IMR-90 (cell line): ENCODE results near the gene RBM44. TPM values are rescaled to one million over a fixed set of nuclear protein-coding genes. Genes with fewer than 3 reads are reported as not detected.

Experiments used
- ATAC-seq: fragments of 200-7000 bp; cut with Tn5 transposase; 2 replicates; pipeline ENCODE4 v1.9.1; 2020; ENCODE audit warnings: low read depth, mild to moderate bottlenecking, moderate library complexity
- Bru-seq: library from RNA; stranded (reverse); fragments of 400-500 nt; gene quantifications from one replicate; lab custom pipeline; 2021; lab: Mats Ljungman, UMichigan
- BruChase-seq, 2 experiments: library from RNA; stranded (reverse); fragments of 400-500 nt; gene quantifications; one replicate each; lab custom pipeline; 2021; lab: Mats Ljungman, UMichigan
- BruUV-seq: library from RNA; stranded (reverse); fragments of 400-500 nt; replicated peaks from 2 replicates; lab custom pipeline; 2021; lab: Mats Ljungman, UMichigan
- CTCF ChIA-PET: fragments of 300-600 bp; formaldehyde crosslinking; extraction: SDS; loops from one replicate; lab custom pipeline; 2021; ENCODE audit warnings: antibody characterized with exemption; lab: Yijun Ruan, JAX
- POLR2A ChIA-PET: fragments of 300-600 bp; sonication (Branson Sonifier 250); formaldehyde crosslinking; loops from one replicate; lab custom pipeline; 2022; ENCODE audit warnings: antibody characterized with exemption; ENCODE audit not compliant: unreplicated experiment; lab: Charles Lee
- DNase-seq: peaks from one replicate; pipeline ENCODE4 v3.0.0; 2013
- H2AFZ ChIP-seq: replicated peaks from 2 replicates; pipeline ENCODE3; 2013; ENCODE audit warnings: low read length, mild to moderate bottlenecking; ENCODE audit not compliant: poor library complexity
- H2AK5ac ChIP-seq: 2 replicates; pipeline ENCODE4 v1.6.1; 2013; ENCODE audit warnings: low read depth, low read length, inconsistent platforms
- H2AK9ac ChIP-seq: replicated peaks from 2 replicates; pipeline ENCODE3; 2013; ENCODE audit warnings: mild to moderate bottlenecking, low read depth, low read length, moderate library complexity; ENCODE audit not compliant: poor library complexity
- H2BK120ac ChIP-seq: 2 replicates; pipeline ENCODE4 v1.6.1; 2013; ENCODE audit warnings: low read depth, low read length, inconsistent platforms
- H2BK15ac ChIP-seq: 3 replicates; pipeline ENCODE4 v1.6.1; 2013; ENCODE audit warnings: low read depth, low read length, inconsistent platforms
- H2BK20ac ChIP-seq: 2 replicates; pipeline ENCODE4 v1.6.1; 2013; ENCODE audit warnings: low read depth, mild to moderate bottlenecking, inconsistent platforms, low read length, moderate library complexity
- H2BK5ac ChIP-seq: 2 replicates; pipeline ENCODE4 v1.6.1; 2013; ENCODE audit warnings: mild to moderate bottlenecking, low read depth, low read length, inconsistent platforms; ENCODE audit not compliant: poor library complexity, severe bottlenecking
- H3K14ac ChIP-seq: replicated peaks from 2 replicates; pipeline ENCODE4 v1.6.1; 2013; ENCODE audit warnings: low read depth, low read length, inconsistent platforms
- H3K18ac ChIP-seq: 2 replicates; pipeline ENCODE4 v1.6.1; 2013; ENCODE audit warnings: low read depth, low read length, control low read depth
- H3K23ac ChIP-seq: 2 replicates; pipeline ENCODE4 v1.6.1; 2013; ENCODE audit warnings: low read depth, low read length, inconsistent platforms
- H3K27ac ChIP-seq: 2 replicates; pipeline ENCODE4 v1.5.1; 2013; ENCODE audit warnings: mild to moderate bottlenecking, control low read depth, low read length; ENCODE audit not compliant: insufficient read depth
- H3K27me3 ChIP-seq: 2 replicates; pipeline ENCODE4 v1.6.1; 2013; ENCODE audit warnings: low read length; ENCODE audit not compliant: control insufficient read depth, insufficient read depth
- H3K36me3 ChIP-seq: 2 replicates; pipeline ENCODE4 v1.6.1; 2013; ENCODE audit warnings: low read length, mixed read lengths; ENCODE audit not compliant: control insufficient read depth, insufficient read depth
- H3K4ac ChIP-seq: 2 replicates; pipeline ENCODE4 v1.6.1; 2013; ENCODE audit warnings: low read depth, low read length, inconsistent platforms
- H3K4me1 ChIP-seq: 2 replicates; pipeline ENCODE4 v1.6.1; 2013; ENCODE audit warnings: low read length, mixed read lengths; ENCODE audit not compliant: control insufficient read depth, insufficient read depth
- H3K4me2 ChIP-seq: 2 replicates; pipeline ENCODE4 v1.6.1; 2013; ENCODE audit warnings: low read depth, mild to moderate bottlenecking, control low read depth, low read length, moderate library complexity
- H3K4me3 ChIP-seq: 2 replicates; pipeline ENCODE4 v1.5.1; 2013; ENCODE audit warnings: low read depth, mild to moderate bottlenecking, control low read depth, low read length, moderate library complexity; ENCODE audit not compliant: insufficient read depth
- H3K56ac ChIP-seq: 2 replicates; pipeline ENCODE4 v1.6.1; 2013; ENCODE audit warnings: low read length, inconsistent platforms; ENCODE audit not compliant: insufficient read depth; ENCODE audit errors: extremely low read depth
- H3K79me1 ChIP-seq, 2 experiments: 2 replicates each; pipeline ENCODE4 v1.6.1; 2013; ENCODE audit warnings: low read length in 2 of 2, inconsistent platforms in 1 of 2, low read depth in 1 of 2
- H3K9ac ChIP-seq: 2 replicates; pipeline ENCODE4 v1.6.1; 2013; ENCODE audit warnings: low read depth, low read length, control low read depth
- H3K9me1 ChIP-seq: 2 replicates; pipeline ENCODE4 v1.6.1; 2013; ENCODE audit warnings: low read length, inconsistent platforms; ENCODE audit not compliant: insufficient read depth
- H3K9me3 ChIP-seq: 2 replicates; pipeline ENCODE4 v1.6.1; 2013; ENCODE audit warnings: low read length; ENCODE audit not compliant: control insufficient read depth, insufficient read depth
- H4K20me1 ChIP-seq: 2 replicates; pipeline ENCODE4 v1.6.1; 2013; ENCODE audit warnings: low read length, inconsistent platforms; ENCODE audit not compliant: insufficient read depth
- H4K5ac ChIP-seq: 2 replicates; pipeline ENCODE4 v1.6.1; 2013; ENCODE audit warnings: mild to moderate bottlenecking, low read depth, low read length, control low read depth
- H4K8ac ChIP-seq, 2 experiments: 2 replicates each; pipeline ENCODE4 v1.6.1; 2013; ENCODE audit warnings: low read depth in 2 of 2, low read length in 2 of 2, control low read depth in 1 of 2, inconsistent platforms in 1 of 2
- H4K91ac ChIP-seq: 2 replicates; pipeline ENCODE4 v1.6.1; 2013; ENCODE audit warnings: low read depth, low read length, inconsistent platforms; ENCODE audit not compliant: insufficient read depth
- BHLHE40 ChIP-seq: fragments of 150-350 bp; IDR thresholded peaks from 2 replicates; pipeline ENCODE4 v1.6.1; 2016; ENCODE audit warnings: mild to moderate bottlenecking, low read depth, low read length
- ELK1 ChIP-seq: fragments of 150-350 bp; IDR thresholded peaks from 2 replicates; pipeline ENCODE4 v1.6.1; 2016; ENCODE audit warnings: low read depth, mild to moderate bottlenecking, low read length, moderate library complexity, borderline replicate concordance
- RAD21 ChIP-seq: IDR thresholded peaks from 2 replicates; pipeline ENCODE4 v1.6.1; 2012; ENCODE audit warnings: low read length, improper control_type of control experiment
- RFX5 ChIP-seq: IDR thresholded peaks from 2 replicates; pipeline ENCODE4 v1.8.0; 2012; ENCODE audit warnings: low read depth, mild to moderate bottlenecking, low read length, moderate library complexity
- USF2 ChIP-seq: fragments of 150-350 bp; IDR thresholded peaks from 2 replicates; pipeline ENCODE4 v1.6.1; 2017; ENCODE audit warnings: mild to moderate bottlenecking, antibody characterized with exemption, low read length, low read depth
- WGBS, 2 experiments: methylation state at CpG; one replicate each; pipeline versions ENCODE4 v1.1.5 to v1.1.7; 2013; ENCODE audit warnings: missing lambda C conversion rate in 2 of 2; ENCODE audit not compliant: insufficient read length in 1 of 2; ENCODE audit errors: extremely low coverage in 2 of 2; 5-methylcytosine and 5-hydroxymethylcytosine counted together
- dilution Hi-C: fragments of 300-500 bp; cut with HindIII; formaldehyde crosslinking; loops from one replicate; pipeline ENCODE4 v1.14.3; 2018; ENCODE audit warnings: low sequenced_read_pairs; ENCODE audit not compliant: unreplicated experiment
- in situ Hi-C: fragments of 300-500 bp; cut with MboI; formaldehyde crosslinking; loops from 3 replicates; pipeline ENCODE4 v1.14.3; 2019; ENCODE audit warnings: low sequenced_read_pairs, inconsistent platforms, mixed read lengths
- intact Hi-C: fragments of 100-400 bp; cut with micrococcal nuclease; formaldehyde crosslinking; loops from 2 replicates; pipeline ENCODE4 v1.10.0; 2022
- long read RNA-seq: library from polyadenylated mRNA; unstranded; transcript quantifications from one replicate; pipeline ENCODE4 v2.0.0, GENCODE V29; 2021; ENCODE audit not compliant: unreplicated experiment
- polyA plus RNA-seq, 3 experiments: library from polyadenylated mRNA; depleted of rRNA; stranded (reverse); fragments of >200 nt; gene quantifications; 2 replicates each; pipeline ENCODE4 v1.2.3, GENCODE V29; 2012; ENCODE audit warnings: low replicate concordance in 1 of 3
- total RNA-seq: library from RNA; depleted of rRNA; stranded (reverse); fragments of >200 nt; gene quantifications from 2 replicates; pipeline ENCODE4 v1.2.3, GENCODE V29; 2012; rRNA removed

Gene RBM44
- total RNA-seq (0.18 and 0.28 TPM in 2 replicates), polyA plus RNA-seq (2012; rRNA removed) (0.14 TPM in 2 replicates), Bru-seq, nascent RNA (percentile 37 among the genes with signal in this experiment), BruChase-seq, experiment 1, labeled RNA remaining after a 6-hour chase (percentile 30 among the genes with signal in this experiment), BruChase-seq, experiment 2, labeled RNA remaining after a 2-hour chase (percentile 39 among the genes with signal in this experiment)
- polyA plus RNA-seq (2012; cell fraction: cytosol; rRNA removed) = not detected in 2 replicates
- 0.04 and 0.73 TPM in 2 replicates for polyA plus RNA-seq (2012; cell fraction: nucleus; rRNA removed; ENCODE audit: low replicate concordance)
- long read RNA-seq, partial matches to known transcripts = 0 of 1 reads
- long read RNA-seq, other reads (novel, unspliced or antisense) = 1 of 1 reads

GRCh38 chr2:237798236-237799059, at the start of gene RBM44:
RBM44 (plus strand) TSS chr2:237798779; CDS start chr2:237813610, 14,831 bp downstream.
- H4K5ac ChIP-seq = no peak within 1 kb of the TSS
- no TSS peak for BruUV-seq
- no peaks in the 10 kb centered on the region for H3K27me3 ChIP-seq
- H2AFZ ChIP-seq = no peak within 1 kb of the TSS
- CTCF ChIA-PET = no interaction called here
- POLR2A ChIA-PET = no interaction called here
- DNase-seq (no peak), ATAC-seq (no peak)
- no peak within 1 kb of the TSS for H4K8ac ChIP-seq
- no peak within 1 kb of the TSS for H3K56ac ChIP-seq
- no peaks in the 10 kb centered on the region for H4K20me1 ChIP-seq
- no peak within 1 kb of the TSS for H3K27ac ChIP-seq
- H3K23ac ChIP-seq = no peak within 1 kb of the TSS
- no peaks in the 10 kb centered on the region for H3K9me1 ChIP-seq
- no peak within 1 kb of the TSS for H2BK5ac ChIP-seq
- no peak within 1 kb of the TSS for H2BK120ac ChIP-seq
- intact Hi-C loops (no loop called here), in situ Hi-C loops (no loop called here), dilution Hi-C loops (no loop called here)
- no peak within 1 kb of the TSS for H4K91ac ChIP-seq
- WGBS, 2 experiments = 78% methylated on average over 64 of the region's 84 CpGs; no CpG with 5 or more reads in 1 of the 2 experiments
- no peak within 1 kb of the TSS for H3K4me3 ChIP-seq
- no peak within 1 kb of the TSS for H3K9ac ChIP-seq
- no peaks in the 10 kb centered on the region for H3K9me3 ChIP-seq
- H2BK15ac ChIP-seq = no peak within 1 kb of the TSS
- H2BK20ac ChIP-seq = no peak within 1 kb of the TSS
- no peak within 1 kb of the TSS for H3K4me2 ChIP-seq
- H2AK9ac ChIP-seq = no peak within 1 kb of the TSS
- no peak within 1 kb of the TSS for H3K4ac ChIP-seq
- no peaks in the 10 kb centered on the region for H3K4me1 ChIP-seq
- H3K14ac ChIP-seq = no peak within 1 kb of the TSS
- H3K18ac ChIP-seq = no peak within 1 kb of the TSS
- H2AK5ac ChIP-seq = no peak within 1 kb of the TSS
- no peaks in the 10 kb centered on the region for H3K79me1 ChIP-seq
- no peak for TF ChIP-seq RFX5
- TF ChIP-seq USF2 = no peak
- no peak for TF ChIP-seq RAD21
- TF ChIP-seq ELK1 = no peak
- no peak for TF ChIP-seq BHLHE40
- H3K36me3 ChIP-seq = no peaks in the 10 kb centered on the region
